HG03196 (cell line): Measurements from ENCODE around the gene CEBPZ.
A peak's percentile ranks its signal among the peaks of the same experiment; 100 is the strongest.
"Not testable (repeated sequence)": the region's sequence is repeated elsewhere in the genome, so short reads cannot be mapped to it uniquely, and the experiment has no call there.

Source experiments
- ATAC-seq: cut with Tn5 transposase; IDR thresholded peaks from one replicate; pipeline ENCODE4 v1.9.1; 2021; ENCODE audit not compliant: unreplicated experiment

Gene CEBPZ

GRCh38 chr2:37219046-37219445 lies 12.3 kb downstream of the CEBPZ start:
- ATAC-seq = no peak

- ATAC-seq = no peak
Observed at GRCh38 chr2:37215250-37215649, 16.1 kb downstream of the CEBPZ start.

GRCh38 chr2:37211939-37212338 lies 19.5 kb downstream of the CEBPZ start:
- ATAC-seq = no peak

GRCh38 chr2:37211212-37211611 lies 20.2 kb downstream of the CEBPZ start:
- no peak for ATAC-seq

DNA sequence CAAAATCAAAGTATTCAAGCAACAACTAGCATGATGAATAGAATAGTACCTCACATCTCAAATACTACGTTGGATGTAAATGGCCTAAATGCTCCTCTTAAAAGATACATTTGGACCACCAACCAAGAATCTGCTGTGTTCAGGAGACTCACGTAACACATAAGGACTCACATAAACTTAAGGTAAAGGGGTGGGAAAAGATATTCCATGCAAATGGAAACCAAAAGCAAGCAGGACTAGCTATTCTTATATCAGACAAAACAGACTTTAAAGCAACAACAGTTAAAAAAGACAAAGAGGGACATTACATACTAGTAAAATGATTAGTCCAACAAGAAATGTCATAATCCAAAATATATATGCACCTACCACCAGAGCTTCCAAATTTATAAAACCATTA lies 24.6 kb downstream of the CEBPZ start:
- ATAC-seq = not testable (repeated sequence)

GRCh38 chr2:37205689-37206341 lies 25.6 kb downstream of the CEBPZ start:
- no peak for ATAC-seq

DNA sequence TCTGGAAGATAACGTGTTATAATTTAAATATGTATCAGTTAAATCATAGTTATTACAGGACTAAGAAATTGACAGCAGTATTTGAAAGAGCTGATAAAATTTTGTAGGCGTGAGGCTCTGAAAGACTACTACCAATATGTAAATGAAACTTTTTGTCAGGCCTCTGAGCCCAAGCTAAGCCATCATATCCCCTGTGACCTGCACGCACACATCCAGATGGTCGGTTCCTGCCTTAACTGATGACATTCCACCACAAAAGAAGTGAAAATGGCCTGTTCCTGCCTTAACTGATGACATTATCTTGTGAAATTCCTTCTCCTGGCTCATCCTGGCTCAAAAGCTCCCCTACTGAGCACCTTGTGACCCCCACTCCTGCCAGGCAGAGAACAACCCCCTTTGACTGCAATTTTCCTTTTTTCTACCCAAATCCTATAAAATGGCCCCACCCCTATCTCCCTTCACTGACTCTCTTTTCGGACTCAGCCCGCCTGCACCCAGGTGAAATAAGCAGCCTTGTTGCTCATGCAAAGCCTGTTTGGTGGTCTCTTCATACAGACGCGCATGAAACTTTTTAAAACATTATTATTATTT lies 26.2 kb downstream of the CEBPZ start:
- not testable (repeated sequence) for ATAC-seq

- no peak for ATAC-seq
Observed at GRCh38 chr2:37203708-37204107, 27.7 kb downstream of the CEBPZ start.

DNA sequence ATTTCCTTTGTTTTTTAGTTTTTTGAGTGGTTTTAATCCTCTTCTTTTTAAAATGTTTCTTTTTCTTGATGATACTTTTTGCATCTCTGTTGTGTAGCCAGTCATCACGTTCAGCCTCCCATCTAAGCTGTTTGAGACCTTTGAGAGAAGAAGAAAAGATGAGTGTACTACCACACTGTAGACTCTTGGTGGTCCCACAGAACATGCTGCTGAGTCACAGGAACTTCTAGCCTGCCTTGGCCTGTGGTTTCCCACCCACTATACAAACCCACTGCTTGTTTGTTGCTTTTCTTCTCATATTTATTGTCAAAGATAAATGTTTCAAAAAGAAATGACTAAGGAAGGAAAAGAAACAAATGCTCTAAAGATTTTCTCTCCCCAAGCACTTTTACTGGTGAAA lies 29.6 kb downstream of the CEBPZ start:
- ATAC-seq = no peak

DNA sequence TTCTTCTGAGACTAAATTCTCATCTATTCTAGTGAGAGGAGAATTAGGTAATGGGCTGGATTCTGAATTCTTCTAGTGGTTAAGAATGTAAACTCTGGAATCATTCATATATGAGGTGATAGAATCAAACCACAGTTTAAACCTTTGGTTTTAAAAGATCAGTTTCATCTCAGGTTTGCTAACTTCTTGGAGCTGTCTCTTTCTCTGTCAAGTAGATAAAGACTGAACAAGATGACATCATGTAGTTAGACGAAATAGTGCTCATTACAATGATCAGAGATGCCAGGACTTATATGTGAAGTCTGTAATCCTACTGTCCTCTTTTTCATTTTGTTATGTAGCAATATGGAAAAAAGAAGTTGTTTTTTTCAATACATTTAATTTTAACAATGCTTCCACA lies 30.2 kb downstream of the CEBPZ start:
- ATAC-seq = no peak

GRCh38 chr2:37198681-37199065 lies 32.7 kb downstream of the CEBPZ start:
- ATAC-seq = no peak

DNA sequence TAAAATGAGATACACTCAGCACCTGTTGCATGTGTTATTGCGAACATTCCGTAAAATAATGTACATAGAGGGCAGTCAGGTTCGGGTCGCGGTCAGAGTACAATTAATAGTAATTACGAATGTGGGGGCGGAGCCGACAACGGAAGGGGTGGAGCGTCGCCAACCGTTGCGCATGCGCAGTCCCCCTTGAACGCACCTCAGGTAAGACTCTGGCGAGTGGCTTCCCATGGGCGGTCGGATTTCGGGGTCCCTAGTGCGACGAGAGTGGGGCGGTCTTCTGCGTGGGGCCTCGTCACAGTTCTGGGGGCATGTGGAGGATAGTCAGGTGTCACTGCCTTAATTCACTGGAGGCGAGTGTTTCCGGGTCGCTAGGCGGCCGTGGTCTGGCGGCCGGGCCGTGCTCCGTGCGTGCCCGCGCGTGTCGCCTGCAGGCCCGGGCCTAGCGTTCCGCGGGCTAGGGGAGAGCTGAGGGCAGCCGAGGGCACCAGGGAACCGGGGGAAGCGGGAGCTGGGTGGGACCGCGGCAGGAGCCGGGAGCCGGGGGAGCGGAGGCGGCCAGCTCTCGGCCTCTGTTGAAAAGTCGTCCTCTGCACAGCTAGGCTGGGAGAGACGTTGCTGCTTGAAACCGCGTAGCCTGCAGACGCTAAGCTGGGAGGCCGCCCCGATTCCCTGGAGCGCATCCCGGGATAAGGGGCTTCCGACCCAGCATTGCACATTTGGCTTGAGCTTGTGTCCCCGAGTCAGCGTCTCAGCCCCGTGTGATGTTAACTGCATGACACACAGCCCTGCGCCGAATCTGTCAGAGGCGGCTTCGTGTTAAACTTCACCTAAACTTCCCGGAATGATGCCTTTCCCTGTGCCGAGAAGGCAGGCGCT lies 34.8 kb downstream of the CEBPZ start, which contains the start of gene CEBPZOS:
CEBPZOS (plus strand) TSS at position 177 of the 876 bp plus-strand sequence. CDS start 3,209 bp downstream, outside the sequence.
- peak; percentile 75 for ATAC-seq

- not testable (repeated sequence) for ATAC-seq
Observed at GRCh38 chr2:37195862-37196319, 35.5 kb downstream of the CEBPZ start.

GRCh38 chr2:37192551-37192950 lies 38.8 kb downstream of the CEBPZ start:
- ATAC-seq = no peak

- ATAC-seq = no peak
Observed at GRCh38 chr2:37191747-37192146, 39.6 kb downstream of the CEBPZ start.

GRCh38 chr2:37191253-37191652 lies 40.1 kb downstream of the CEBPZ start:
- ATAC-seq = no peak

DNA sequence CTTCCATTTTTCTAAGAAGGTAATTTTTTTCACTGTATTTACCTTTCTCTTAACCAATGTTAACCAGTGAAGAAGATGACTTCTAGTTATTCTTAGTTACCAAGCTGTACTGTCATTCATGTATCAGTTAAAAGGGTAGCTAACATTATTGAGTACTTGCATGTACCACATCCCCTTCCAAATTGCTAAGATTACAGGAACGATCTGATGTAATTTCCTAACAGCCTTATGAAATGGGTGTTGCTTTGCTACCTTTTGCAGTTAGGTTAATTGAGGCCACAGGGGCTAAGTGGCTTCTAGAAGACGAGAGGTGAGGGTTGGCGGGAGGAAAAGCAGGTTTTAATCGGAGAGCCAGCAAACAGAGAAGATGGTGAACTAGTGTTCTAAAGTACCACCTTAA lies 41.1 kb downstream of the CEBPZ start:
- ATAC-seq = no peak

- no peak for ATAC-seq
Observed at GRCh38 chr2:37189452-37190153, 41.8 kb downstream of the CEBPZ start.

DNA sequence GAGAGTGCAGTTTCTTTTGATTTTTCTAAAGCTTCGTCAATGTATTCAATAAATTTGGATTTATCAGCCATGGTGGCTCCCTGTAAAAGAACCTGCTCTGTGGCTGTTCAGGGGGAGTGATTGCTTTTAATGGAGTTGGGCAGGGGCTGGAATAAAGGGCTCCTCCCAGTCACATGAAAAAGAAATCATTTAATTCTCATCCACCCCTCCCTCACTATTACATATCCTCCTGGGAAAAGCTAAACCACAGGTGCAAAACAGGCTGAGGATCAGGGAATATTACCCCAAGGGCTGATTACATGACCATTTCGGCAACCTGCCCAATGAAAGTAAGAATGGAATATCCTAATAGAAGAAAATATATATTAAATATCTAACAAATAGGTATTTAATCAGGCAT lies 42.8 kb downstream of the CEBPZ start, which contains the start of gene SULT6B1:
SULT6B1 (minus strand) TSS at position 101 of the 400 bp plus-strand sequence; CDS start at position 71, 30 bp downstream.
- ATAC-seq = no peak

DNA sequence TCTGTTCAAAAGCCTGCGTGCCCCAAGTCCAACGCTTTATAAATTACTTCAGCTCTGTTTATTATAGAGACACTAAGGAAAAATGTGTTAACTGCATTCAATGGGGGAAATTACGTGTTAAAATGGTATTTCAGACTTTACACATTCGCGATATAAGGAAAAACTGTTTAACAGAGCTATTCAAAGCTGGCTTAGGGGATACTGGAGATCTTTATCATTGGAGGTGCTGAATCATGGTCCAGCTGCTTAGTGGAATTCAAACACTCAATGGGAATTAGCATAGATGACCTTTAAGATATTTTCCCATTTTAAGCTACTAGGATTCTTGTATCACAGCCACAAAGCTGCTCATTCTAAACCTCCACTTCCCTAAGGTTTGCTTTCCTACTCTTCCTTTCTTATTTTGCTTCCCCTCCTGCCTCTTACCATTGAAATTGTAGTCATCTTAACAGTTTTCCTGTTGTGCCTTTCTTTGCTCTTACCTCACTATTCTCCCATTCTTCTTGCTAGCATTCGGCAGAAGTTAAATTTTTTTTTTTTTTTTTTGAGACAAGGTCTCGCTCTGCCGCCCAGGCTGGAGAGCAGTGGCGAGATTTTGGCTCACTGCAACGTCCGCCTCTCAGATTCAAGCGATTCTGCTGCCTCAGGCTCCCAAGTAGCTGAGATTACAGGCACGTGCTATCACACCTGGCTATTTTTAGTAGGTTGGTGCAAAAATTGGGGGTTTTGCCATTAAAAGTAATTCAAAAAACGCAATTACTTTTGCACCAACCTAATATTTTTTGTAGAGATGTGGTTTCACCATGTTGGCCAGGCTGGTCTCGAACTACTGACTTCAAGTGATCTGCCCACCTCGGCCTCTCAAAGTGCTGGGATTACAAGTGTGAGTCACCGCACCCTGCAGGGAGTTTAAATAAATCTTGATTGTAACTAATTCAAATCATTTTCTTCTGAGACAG lies 49.4 kb downstream of the CEBPZ start:
- no peak for ATAC-seq
